GM12891 (cell line): Measurements from ENCODE around the gene SFXN1.

Experiments used
- DNase-seq: peaks from one replicate; pipeline ENCODE4 v3.0.0; 2011; ENCODE audit warnings: low spot score; ENCODE audit not compliant: insufficient read length
- FAIRE-seq: peaks from 2 replicates; lab custom pipeline; 2011; peaks lifted over from hg19 to GRCh38; lab: Jason Lieb, UNC
- PAX5 ChIP-seq: IDR thresholded peaks from 2 replicates; pipeline ENCODE4 v1.6.1; 2011; ENCODE audit warnings: low read length, moderate library complexity, mild to moderate bottlenecking; ENCODE audit not compliant: insufficient read depth, severe bottlenecking
- POLR2A ChIP-seq: IDR thresholded peaks from 2 replicates; pipeline ENCODE4 v1.6.1; 2011; ENCODE audit warnings: low read depth, low read length, control low read depth
- POLR2AphosphoS5 ChIP-seq: IDR thresholded peaks from 2 replicates; pipeline ENCODE4 v1.6.1; 2011; ENCODE audit warnings: low read depth, low read length, control low read depth
- POU2F2 ChIP-seq: IDR thresholded peaks from 2 replicates; pipeline ENCODE4 v1.6.1; 2011; ENCODE audit warnings: low read depth, mild to moderate bottlenecking, control low read depth, low read length, moderate library complexity
- SPI1 ChIP-seq: IDR thresholded peaks from 2 replicates; pipeline ENCODE4 v1.6.1; 2011; ENCODE audit warnings: low read depth, low read length, control low read depth
- TAF1 ChIP-seq: IDR thresholded peaks from 2 replicates; pipeline ENCODE4 v1.6.1; 2011; ENCODE audit warnings: low read depth, low read length, control low read depth

The SFXN1 gene

GRCh38 chr5:175472378-175472777 is 6.0 kb upstream of the SFXN1 start:
- FAIRE-seq (no peak), DNase-seq (no peak)

GRCh38 chr5:175475248-175475647 is 3.1 kb upstream of the SFXN1 start:
- FAIRE-seq (no peak), DNase-seq (no peak)
- no peak for TF ChIP-seq PAX5
- no peak for TF ChIP-seq POLR2AphosphoS5

More at GRCh38 chr5:175472378-175472777, 6.0 kb upstream of the SFXN1 start:
- no peak for TF ChIP-seq POLR2AphosphoS5
- no peak for TF ChIP-seq PAX5
- TF ChIP-seq POU2F2, result no peak
- no peak for TF ChIP-seq SPI1
- no peak for TF ChIP-seq POLR2A
- no peak for TF ChIP-seq TAF1

GRCh38 chr5:175477440-175477839 is 920 bp upstream of the SFXN1 start:
- FAIRE-seq, result no peak
- no peak for DNase-seq
- TF ChIP-seq POLR2A (no peak), PAX5 (no peak), TAF1 (no peak), POU2F2 (no peak), SPI1 (no peak), POLR2AphosphoS5 (no peak)

- DNase-seq (no peak), FAIRE-seq (no peak)
- TF ChIP-seq POLR2AphosphoS5 (no peak), POU2F2 (no peak), SPI1 (no peak), TAF1 (no peak), POLR2A (no peak), PAX5 (no peak)
Observed at GRCh38 chr5:175478008-175478383, 364 bp upstream of the SFXN1 start.

- DNase-seq (no peak), FAIRE-seq (no peak)
- TF ChIP-seq POLR2A (no peak), TAF1 (no peak), PAX5 (no peak), POU2F2 (no peak)
Observed at GRCh38 chr5:175479125-175479881, 943 bp downstream of the SFXN1 start.

GRCh38 chr5:175483337-175483736 is 5.0 kb downstream of the SFXN1 start:
- DNase-seq, result no peak
- no peak for FAIRE-seq
- TF ChIP-seq POLR2A (no peak), SPI1 (no peak), TAF1 (no peak)

GRCh38 chr5:175484322-175484721 is 6.0 kb downstream of the SFXN1 start:
- TF ChIP-seq POU2F2, result no peak
- TF ChIP-seq SPI1, result no peak
- no peak for TF ChIP-seq PAX5
- TF ChIP-seq TAF1, result no peak
- TF ChIP-seq POLR2AphosphoS5, result no peak
- TF ChIP-seq POLR2A, result no peak
- DNase-seq (no peak), FAIRE-seq (no peak)

- no peak for FAIRE-seq
- no peak for TF ChIP-seq POLR2A
- no peak for TF ChIP-seq POU2F2
- TF ChIP-seq SPI1, result no peak
Observed at GRCh38 chr5:175484829-175485228, 6.5 kb downstream of the SFXN1 start.

GRCh38 chr5:175485631-175486030 is 7.3 kb downstream of the SFXN1 start:
- no peak for FAIRE-seq
- no peak for TF ChIP-seq POLR2AphosphoS5
- no peak for TF ChIP-seq TAF1
- no peak for TF ChIP-seq POLR2A
- DNase-seq, result no peak

More at GRCh38 chr5:175484829-175485228, 6.5 kb downstream of the SFXN1 start:
- DNase-seq, result no peak

GRCh38 chr5:175487514-175488222 is 9.3 kb downstream of the SFXN1 start:
- DNase-seq (no peak), FAIRE-seq (no peak)
- TF ChIP-seq POLR2A, result no peak
- TF ChIP-seq POU2F2, result no peak
- TF ChIP-seq SPI1, result no peak
- TF ChIP-seq TAF1, result no peak
- TF ChIP-seq PAX5, result no peak
- no peak for TF ChIP-seq POLR2AphosphoS5
